GM19351 (cell line): ENCODE results near the gene VPS37B.

Experiments used
- ATAC-seq: cut with Tn5 transposase; IDR thresholded peaks from one replicate; pipeline ENCODE4 v1.9.1; 2021; ENCODE audit warnings: mild to moderate bottlenecking, moderate library complexity; ENCODE audit not compliant: unreplicated experiment

Gene VPS37B

DNA sequence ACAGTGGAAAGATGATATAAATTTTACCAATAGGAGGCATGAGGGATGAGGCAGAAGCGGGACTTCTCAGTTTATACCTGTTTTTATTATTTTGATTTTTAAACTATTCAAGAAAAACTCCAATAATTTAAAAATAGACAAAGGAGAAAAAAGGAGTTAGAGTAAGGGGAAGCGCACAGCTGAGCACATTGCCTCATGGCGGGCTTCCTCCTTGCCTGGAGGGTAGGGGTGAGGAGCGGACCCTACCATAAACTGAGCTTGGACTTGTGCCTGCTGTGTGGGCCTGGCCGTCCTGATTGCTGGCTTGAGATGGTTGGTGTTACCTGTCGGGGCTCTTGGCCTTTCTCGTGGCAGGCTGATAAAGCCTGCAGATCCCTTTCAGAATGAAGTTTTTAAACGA lies 75.8 kb downstream of the VPS37B start:
- no peak for ATAC-seq

DNA sequence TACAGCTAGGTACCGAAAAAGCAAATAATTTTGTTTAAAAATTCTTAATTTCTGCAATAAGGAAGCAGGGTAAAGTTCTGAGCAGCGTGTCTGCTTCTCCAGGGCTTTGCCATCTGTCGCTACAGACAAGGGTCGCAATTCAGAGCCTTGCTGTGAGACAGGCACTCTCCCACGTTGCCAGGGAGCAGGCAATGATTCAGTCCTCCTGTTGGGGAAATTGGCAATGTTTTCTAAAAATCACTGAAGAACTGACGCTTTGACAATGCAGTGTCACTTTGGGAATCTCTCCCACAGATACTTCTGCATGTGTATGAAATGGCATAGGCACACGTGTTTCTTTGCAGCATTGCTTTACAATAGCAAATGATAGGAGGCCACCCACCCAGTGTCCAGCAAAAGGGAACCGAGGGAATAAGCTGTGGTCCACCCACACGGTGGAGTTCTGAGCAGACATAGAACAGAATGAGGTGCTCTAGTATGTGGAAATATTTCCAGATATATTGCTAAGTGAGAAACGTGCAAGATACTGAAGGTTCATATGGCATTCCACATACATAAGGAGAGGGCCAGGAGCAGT lies 76.6 kb downstream of the VPS37B start:
- ATAC-seq: no peak
